ENCODE measurements around the gene NHS.

The NHS gene

DNA sequence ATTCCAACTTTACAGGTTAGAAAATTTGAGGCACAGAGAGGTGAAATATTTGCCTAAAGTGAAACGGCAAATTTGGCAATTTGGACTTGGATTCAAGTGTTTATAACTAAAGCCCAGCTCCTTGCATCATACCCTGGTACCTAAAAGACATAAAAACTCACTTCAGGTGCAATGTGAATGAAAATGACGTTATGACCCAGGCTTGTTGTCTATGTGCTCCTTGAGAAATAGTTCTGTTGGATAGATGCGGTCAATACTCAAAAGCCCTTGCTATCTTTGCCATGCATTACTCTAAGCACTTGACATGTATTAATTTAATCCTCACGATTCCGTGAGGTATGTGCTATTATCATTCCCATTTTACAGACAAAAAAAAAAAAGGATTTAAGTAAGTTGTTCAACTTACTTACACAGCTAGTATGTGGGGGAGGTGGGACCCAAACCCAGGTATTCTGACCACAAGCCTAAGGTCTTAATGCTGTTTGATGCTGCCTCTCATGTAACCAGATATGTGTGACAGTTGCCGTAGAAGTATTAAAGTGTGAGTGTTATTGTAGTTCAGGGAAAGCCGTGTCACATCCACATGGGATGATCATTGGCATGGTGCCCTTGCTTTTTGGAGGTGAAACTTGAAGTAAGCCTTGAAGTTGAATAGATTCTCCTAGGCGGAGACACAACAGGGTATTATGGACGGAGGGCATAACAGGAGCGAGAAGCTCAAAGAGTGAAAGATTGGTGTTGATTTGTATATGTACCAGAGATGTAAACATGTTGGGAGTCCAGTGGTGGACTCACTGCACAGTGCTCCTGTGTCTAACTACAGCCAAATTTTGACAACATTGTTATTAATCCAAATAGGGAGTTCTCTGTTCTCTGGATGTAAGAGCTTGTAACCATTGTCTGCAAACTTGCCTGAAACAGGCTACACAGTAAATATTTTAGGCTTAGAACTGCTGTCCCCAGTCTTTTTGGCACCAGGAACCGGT lies 365.4 kb downstream of the NHS start:
- FAIRE-seq: no peak

DNA sequence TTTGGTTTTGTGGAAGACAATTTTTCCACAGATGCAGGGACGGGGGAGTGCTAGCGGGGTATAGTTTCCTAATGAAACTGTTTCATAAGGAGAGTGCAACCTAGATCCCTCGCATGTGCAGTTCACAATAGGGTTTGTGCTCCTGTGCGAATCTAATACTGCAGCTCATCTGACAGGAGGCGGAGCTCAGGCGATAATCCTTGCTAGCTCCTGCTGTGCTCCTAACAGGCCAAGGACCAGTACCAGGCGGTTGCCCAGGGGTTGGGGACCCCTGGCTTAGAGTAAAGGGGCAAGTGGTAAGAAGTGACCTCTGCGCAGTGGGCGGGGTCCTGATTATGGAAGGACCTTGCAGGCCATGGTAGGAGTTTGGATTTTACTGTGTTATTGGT lies 366.1 kb downstream of the NHS start:
- FAIRE-seq: no peak

DNA sequence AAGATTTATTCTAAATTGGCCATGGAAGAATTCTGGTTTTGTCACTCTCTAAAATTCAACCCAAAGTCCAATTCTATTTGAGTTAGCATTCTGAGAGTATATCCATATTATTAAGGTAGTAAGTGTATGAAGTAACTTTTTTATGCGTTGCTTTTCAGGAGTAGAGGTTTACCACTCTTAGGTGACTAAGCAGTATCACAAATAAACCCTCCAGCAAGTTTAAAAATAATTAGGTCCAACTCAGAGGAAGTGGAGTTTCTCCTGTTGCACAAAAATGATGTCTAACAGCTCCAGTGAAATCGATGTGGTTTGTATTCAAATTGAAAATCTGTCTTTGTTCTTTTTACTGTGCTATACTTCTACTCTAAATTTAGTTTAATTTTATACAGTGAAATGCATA lies 368.9 kb downstream of the NHS start:
- no peak for FAIRE-seq

DNA sequence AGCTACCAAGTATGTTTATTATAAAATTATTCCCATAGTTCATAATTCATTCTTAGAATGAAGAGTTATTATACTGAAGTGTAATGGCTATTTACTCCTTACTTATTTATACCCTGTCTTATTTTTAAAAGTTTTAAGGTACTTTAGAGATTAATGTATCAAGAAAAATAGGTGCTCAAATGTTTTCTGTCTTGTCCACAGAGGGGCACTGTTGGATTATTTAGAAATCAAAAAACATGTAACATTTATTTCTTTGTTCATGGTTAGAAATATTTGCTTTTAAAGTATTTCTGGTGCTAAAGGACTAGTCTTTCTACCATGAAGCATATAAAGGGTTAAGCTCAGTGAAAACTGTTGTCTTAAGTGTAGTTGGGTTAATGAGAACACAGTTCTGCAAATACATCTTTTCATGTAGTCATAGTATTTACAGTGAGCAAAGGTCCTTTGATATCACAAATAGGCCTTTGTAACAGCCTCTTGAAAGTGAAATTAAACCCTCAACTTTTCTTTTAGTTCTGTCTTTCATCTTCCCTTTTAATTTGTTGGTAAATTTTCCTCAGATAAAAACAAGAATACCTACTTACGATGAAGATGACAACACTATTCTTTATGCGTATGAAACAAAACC lies 370.0 kb downstream of the NHS start:
- peak; percentile 78 for FAIRE-seq

DNA sequence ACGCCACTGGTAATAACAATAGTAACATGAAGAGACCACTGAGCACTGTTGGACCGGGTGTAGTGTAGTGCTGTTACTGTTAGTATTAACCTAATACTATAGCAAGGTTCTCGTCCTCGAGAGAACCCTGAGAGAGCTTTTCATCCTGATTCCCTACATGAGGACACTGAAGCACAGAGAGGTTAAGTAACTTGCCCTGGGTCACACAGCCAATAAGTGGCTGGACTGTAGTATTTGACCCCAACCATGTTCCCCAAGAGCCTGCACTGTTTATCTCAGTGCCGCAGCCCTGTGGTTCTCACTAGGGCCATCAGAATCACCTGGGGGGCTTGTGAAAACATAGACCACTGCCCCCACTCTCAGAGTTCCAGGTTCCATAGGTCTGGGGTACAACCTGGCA lies 372.7 kb downstream of the NHS start:
- FAIRE-seq: no peak

DNA sequence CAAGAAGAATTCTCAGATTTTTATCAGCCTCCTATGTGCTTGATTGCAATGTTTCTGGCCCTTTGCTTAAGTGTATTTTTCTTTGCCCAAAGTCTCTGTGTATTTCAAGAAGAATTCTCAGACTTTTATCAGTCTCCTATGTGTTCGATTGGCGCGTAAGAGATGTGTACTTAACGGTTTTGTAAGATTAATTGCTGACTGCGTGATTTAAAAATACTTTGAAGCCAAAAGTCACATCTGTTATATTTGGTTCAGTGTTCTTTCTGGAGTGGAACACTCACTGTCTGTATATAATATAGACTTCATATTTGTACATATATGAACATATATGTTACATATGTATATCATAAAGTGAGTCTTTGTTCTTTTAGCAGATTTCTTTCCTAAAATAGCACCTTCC lies 373.7 kb downstream of the NHS start:
- no peak for FAIRE-seq

DNA sequence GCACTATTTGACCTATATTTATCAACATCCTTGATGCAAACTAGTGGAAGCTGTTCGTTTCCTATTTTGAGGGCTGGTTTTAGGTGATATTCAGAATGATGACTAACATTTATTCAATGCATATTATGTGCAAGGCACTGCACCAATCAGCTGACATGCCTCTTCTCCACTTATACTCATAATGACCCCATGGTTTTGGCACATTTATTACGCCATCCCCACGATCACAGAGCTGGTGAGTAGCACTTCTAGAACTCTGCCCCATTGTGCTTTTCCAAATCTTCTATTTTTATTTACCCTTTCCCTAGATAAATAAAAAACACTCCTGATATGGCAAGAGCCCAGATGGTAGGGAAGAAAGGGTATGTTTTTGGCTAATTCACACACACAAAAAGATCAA lies 375.4 kb downstream of the NHS start:
- no peak for FAIRE-seq

DNA sequence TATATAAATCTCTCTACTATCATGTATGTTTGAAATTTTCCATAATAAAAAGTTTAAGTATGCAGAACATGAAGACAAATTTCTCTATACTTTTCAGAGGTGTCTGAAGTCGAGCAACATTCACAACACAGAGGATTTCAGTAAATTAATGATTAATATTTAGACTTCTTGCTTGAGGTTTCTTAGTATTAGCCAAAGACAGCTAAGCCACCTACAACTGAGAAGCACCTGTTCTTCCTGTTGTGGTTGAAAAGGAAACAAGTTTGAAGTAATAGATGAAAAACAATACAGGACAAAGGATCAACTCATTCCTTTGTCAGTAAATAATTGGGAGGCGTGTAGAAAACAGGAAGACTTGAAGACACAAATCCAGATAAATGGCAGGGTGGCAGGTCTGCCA lies 383.4 kb downstream of the NHS start:
- FAIRE-seq: no peak

DNA sequence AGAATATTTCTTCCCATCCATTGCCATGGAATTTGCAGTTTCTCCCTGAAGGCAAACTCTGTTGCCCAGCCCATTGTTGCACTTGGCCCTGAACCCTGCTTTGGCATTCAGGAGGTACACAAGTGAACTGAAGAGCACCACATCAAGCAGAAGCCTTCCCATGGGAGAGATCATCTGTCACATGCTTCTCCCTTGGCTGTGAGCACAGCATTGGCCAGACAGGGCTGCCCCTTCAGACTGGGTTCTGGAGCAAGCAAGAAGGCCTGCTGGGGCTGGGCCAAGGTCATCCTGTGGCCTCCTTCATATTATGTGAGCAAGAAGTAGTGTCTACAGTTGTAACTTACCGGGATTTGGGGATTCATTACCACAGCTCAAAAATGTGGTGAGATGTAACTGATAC lies 385.0 kb downstream of the NHS start:
- no peak for FAIRE-seq

DNA sequence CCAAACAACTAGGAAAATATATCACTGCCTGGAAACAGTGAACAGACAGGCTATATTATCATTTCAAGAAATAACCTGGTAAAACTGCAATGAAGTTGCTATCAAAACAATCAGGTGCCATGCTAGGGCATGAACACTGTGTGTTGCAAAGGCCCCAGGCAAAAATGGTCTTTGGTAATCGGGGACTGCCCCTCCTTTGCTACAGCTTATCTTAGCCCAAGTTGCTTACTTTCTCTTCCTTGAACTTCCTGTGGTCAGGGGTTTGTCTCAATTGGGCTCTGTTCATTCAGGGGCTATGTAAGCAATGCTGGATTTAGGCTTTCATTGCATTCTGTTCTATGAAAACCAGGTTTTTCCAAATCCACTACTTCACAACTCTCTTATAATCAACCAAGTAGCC lies 392.7 kb downstream of the NHS start:
- no peak for FAIRE-seq

DNA sequence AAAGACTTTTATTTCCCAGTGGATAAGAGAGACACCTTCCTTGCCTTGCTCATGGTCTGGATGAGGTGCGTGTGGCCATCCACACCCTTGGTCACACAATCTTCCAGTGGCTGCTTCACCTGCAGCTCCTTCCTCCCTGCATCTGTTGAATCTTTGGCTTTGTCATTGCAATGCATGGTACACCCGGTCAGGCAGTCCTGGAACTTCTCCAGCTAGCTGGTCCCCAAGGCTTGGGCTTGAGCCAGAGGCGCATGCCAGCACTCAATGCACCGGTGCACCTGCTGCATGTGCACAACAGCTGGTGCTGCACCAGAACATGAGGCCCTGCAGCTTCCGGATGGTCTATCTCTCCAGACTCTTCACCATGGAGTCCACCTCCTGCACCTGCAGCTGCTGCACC lies 394.0 kb downstream of the NHS start:
- FAIRE-seq: no peak

DNA sequence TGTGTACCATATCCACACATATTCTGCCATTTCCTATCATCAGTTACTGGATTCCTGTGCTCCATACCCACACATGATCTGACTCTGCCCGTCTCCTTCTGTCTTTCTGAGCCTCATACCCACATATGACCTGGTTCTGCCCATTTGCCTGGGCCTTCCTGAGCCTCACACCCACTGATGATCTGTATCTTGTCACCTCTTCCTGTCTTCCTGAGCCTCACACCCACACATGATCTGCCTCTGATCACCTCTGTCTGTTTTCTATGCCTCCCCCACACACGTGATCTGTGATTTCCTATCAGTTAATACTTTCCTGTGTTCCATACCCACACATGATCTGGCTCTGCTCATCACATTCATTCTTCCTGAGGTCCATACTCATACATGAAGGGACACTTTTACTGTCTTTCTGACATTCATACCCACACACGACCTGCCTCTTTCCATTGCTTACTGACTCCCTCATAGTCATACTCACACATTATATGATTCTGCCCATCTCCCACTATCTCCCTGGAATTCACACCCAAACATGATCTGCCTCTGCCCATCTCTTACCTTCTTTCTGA lies 394.8 kb downstream of the NHS start:
- no peak for FAIRE-seq

DNA sequence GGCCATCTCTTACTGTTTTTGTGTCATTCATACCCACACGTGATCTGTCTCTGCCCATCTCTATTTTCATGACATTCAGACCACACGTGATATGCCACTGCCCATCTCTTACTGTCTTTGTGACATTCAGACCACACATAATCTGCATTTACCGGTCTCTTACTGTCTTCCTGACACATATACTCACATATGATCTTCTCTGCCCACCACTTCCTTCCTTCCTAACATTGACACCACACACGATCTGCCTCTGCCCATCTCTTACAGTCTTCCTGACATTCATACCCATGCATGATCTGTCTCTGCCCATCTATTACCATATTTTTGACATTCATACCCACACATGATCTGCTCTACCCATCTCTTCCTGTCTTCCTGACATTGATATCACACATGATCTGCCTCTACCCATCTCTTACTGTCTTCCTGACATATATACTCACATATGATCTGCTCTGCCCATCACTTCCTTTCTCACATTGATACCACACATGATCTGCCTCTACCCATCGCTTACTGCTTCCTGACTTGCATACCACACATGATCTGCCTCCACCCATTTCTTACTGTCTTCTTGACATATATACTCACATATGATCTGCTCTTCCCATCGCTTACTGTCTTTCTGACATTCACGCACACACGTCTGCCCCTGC lies 398.3 kb downstream of the NHS start:
- FAIRE-seq: no peak

DNA sequence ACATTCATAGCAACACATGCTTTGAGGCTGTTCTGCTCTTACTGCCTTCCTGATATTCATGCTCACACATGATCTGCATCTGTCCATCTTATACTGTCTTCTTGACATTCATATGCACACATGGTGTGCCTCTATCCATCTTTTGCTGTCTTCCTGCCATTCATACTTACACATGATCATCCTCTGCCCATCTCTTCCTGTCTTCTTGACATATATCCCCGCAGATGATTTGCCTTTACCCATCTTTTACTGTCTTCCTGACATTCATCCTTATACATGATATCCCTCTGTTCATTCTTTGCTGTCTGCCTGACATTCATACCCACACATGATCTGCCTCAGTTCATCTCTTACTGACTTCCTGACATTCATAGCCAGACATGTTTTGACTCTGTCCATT lies 399.1 kb downstream of the NHS start:
- FAIRE-seq: no peak

DNA sequence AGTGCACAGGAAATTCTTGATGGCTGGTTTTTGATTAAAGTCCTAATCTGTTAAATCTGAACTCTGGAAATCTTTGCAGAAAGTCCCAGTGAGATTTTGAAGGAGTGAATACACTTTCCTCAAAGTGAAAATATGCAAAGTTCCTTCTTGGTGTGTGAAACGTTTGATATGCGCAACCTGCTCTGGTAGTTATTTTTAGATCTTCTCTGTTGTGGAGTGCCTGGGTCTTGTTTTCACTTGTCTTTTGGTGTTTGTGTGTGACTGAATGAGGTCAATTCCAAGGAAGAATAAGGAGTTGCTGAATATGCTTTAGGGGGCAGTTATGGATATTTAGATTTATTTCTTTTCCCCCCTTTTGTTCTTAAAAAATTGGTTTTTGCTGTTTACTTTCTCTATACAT lies 404.0 kb downstream of the NHS start:
- no peak for FAIRE-seq

DNA sequence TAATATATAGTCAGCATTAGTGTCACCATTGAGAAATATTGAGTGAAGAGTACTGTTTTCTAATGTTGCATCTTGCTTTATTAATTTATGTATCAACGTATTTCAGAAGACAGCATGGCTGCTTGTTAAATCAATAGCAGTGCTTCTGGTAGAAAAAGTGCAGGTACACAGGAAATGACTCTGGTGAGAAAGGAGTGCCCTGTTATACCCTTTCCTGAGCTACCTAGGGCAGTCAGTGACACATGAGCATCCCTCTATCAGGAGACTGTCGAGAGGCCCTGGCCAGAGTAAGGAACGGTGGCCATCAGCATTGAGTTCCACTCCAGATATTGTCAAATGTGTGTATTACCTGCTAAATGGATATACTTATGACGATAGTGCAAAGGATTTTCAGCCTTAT lies 404.4 kb downstream of the NHS start:
- FAIRE-seq: no peak
